Brain microvascular endothelial cell (primary cell): Measurements from ENCODE around the gene PEX5L.

ENCODE experiments used
- DNase-seq: peaks from one replicate; pipeline ENCODE4 v3.0.0-alpha.2; 2020
- H3K27ac ChIP-seq: fragments of 250-450 bp; sonication (Bioruptor Pico); 2 replicates; pipeline ENCODE4 v1.5.1; 2020; ENCODE audit warnings: mild to moderate bottlenecking, moderate library complexity
- H3K27me3 ChIP-seq: fragments of 250-450 bp; sonication (Bioruptor Pico); replicated peaks from 2 replicates; pipeline ENCODE4 v1.5.1; 2020; ENCODE audit warnings: mild to moderate bottlenecking
- H3K36me3 ChIP-seq: fragments of 250-450 bp; sonication (Bioruptor Pico); replicated peaks from 2 replicates; pipeline ENCODE4 v1.5.1; 2020; ENCODE audit warnings: mild to moderate bottlenecking
- H3K4me3 ChIP-seq: 2 replicates; pipeline ENCODE4 v1.5.1; 2011; ENCODE audit warnings: low read depth, mild to moderate bottlenecking, control low read depth, low read length, moderate library complexity
- CTCF ChIP-seq: IDR thresholded peaks from 2 replicates; pipeline ENCODE4 v1.5.1; 2011; ENCODE audit warnings: low read depth, mild to moderate bottlenecking, moderate library complexity, low read length, control low read depth, inconsistent platforms; ENCODE audit errors: missing control alignments
- in situ Hi-C: cut with HindIII; loops from 2 replicates; pipeline ENCODE4 v1.10.0; 2017; ENCODE audit warnings: low sequenced_read_pairs, low pct_ligation_motif_present

Gene PEX5L

GRCh38 chr3:180040966-180041365, 4.2 kb upstream of the PEX5L start:
- Histone ChIP-seq H3K36me3 (no peaks in the 10 kb centered on the region), H3K27me3 (peaks cover 5% of the 10 kb centered on the region), H3K27ac (no peak overlapping the region), H3K4me3 (no peak overlapping the region)
- in situ Hi-C loops: no loop called here
- no peak for TF ChIP-seq CTCF
- DNase-seq: no peak

- Histone ChIP-seq H3K36me3 (no peaks in the 10 kb centered on the region), H3K27ac (no peak overlapping the region), H3K27me3 (peaks cover 5% of the 10 kb centered on the region), H3K4me3 (peak overlapping the region; percentile 47)
- no peak for TF ChIP-seq CTCF
- in situ Hi-C loops: no loop called here
- no peak for DNase-seq
Measured at GRCh38 chr3:180036092-180036670, 556 bp downstream of the PEX5L start.

GRCh38 chr3:180026997-180027396, 9.7 kb downstream of the PEX5L start:
- Histone ChIP-seq H3K27me3 (no peaks in the 10 kb centered on the region), H3K27ac (no peak overlapping the region), H3K36me3 (no peaks in the 10 kb centered on the region), H3K4me3 (no peak overlapping the region)
- TF ChIP-seq CTCF: no peak
- DNase-seq: no peak
- in situ Hi-C loops: no loop called here

GRCh38 chr3:180018543-180018942, 18.2 kb downstream of the PEX5L start:
- Histone ChIP-seq H3K4me3 (no peak overlapping the region), H3K27ac (no peak overlapping the region), H3K36me3 (no peaks in the 10 kb centered on the region), H3K27me3 (no peaks in the 10 kb centered on the region)
- DNase-seq: no peak
- in situ Hi-C loops: no loop called here
- no peak for TF ChIP-seq CTCF

- in situ Hi-C loops: no loop called here
Measured at GRCh38 chr3:180017846-180018245, 18.9 kb downstream of the PEX5L start.

More at GRCh38 chr3:180017846-180018245, 18.9 kb downstream of the PEX5L start:
- DNase-seq: no peak
- Histone ChIP-seq H3K27me3 (no peaks in the 10 kb centered on the region), H3K27ac (no peak overlapping the region), H3K4me3 (no peak overlapping the region), H3K36me3 (no peaks in the 10 kb centered on the region)
- TF ChIP-seq CTCF: no peak
